HepG2 (cell line): ENCODE data around the gene USE1. TPM values are rescaled to one million over a fixed set of nuclear protein-coding genes. Genes with fewer than 3 reads are reported as not detected.
A peak's percentile ranks its signal among the peaks of the same experiment; 100 is the strongest.

ENCODE experiments used
- AGO1 ChIP-seq: fragments of 200-400 bp; formaldehyde crosslinking; IDR thresholded peaks from 2 replicates; pipeline ENCODE4 v1.6.1; 2017; ENCODE audit warnings: mild to moderate bottlenecking, low read depth, low read length, moderate library complexity; ENCODE audit not compliant: poor library complexity, severe bottlenecking
- CREB1 ChIP-seq, 2 experiments: fragments of 450-650 bp in 1 of 2; IDR thresholded peaks; 2 replicates each; pipeline ENCODE4 v1.6.1; 2016 to 2017; ENCODE audit warnings: control low read depth in 1 of 2, mild to moderate bottlenecking in 1 of 2, missing compliant biosample characterization in 1 of 2, missing genetic modification characterization in 1 of 2
- ETV6 ChIP-seq: sonication (generic); formaldehyde crosslinking; conservative IDR thresholded peaks from 2 replicates; pipeline ENCODE4 v1.4.0; 2020; ENCODE audit warnings: missing genetic modification reagents
- FOXO1 ChIP-seq: sonication (generic); formaldehyde crosslinking; IDR thresholded peaks from 2 replicates; pipeline ENCODE4 v1.4.0; 2020; ENCODE audit warnings: missing genetic modification reagents
- GABPB1 ChIP-seq: IDR thresholded peaks from 2 replicates; pipeline ENCODE4 v1.6.1; 2016; ENCODE audit warnings: mild to moderate bottlenecking, missing genetic modification reagents, moderate library complexity, missing compliant biosample characterization
- KAT7 ChIP-seq: IDR thresholded peaks from 2 replicates; pipeline ENCODE4 v1.6.1; 2018; ENCODE audit warnings: borderline replicate concordance, missing compliant biosample characterization
- MEF2D ChIP-seq: sonication (generic); formaldehyde crosslinking; IDR thresholded peaks from 2 replicates; pipeline ENCODE4 v1.5.1; 2020; ENCODE audit warnings: mild to moderate bottlenecking, missing genetic modification reagents
- PHF20 ChIP-seq: sonication (generic); formaldehyde crosslinking; IDR thresholded peaks from 2 replicates; pipeline ENCODE4 v1.5.0; 2020; ENCODE audit warnings: mild to moderate bottlenecking, missing genetic modification reagents
- RARA ChIP-seq: IDR thresholded peaks from 2 replicates; pipeline ENCODE4 v1.6.1; 2016; ENCODE audit warnings: missing genetic modification reagents, missing compliant biosample characterization
- RNF2 ChIP-seq: fragments of 450-650 bp; conservative IDR thresholded peaks from 2 replicates; pipeline ENCODE4 v1.6.1; 2016; ENCODE audit warnings: low read depth
- SALL2 ChIP-seq: sonication (generic); formaldehyde crosslinking; IDR thresholded peaks from 2 replicates; pipeline ENCODE4 v1.8.1; 2023; ENCODE audit warnings: mild to moderate bottlenecking, missing genetic modification reagents, inconsistent platforms
- SATB2 ChIP-seq: sonication (generic); formaldehyde crosslinking; IDR thresholded peaks from 2 replicates; pipeline ENCODE4 v1.5.0; 2020; ENCODE audit warnings: missing genetic modification reagents
- ZBTB38 ChIP-seq: sonication (generic); formaldehyde crosslinking; IDR thresholded peaks from 2 replicates; pipeline ENCODE4 v1.5.1; 2020; ENCODE audit warnings: mild to moderate bottlenecking, missing genetic modification reagents
- ZNF207 ChIP-seq: fragments of 450-650 bp; IDR thresholded peaks from 2 replicates; pipeline ENCODE4 v1.6.1; 2016; ENCODE audit warnings: antibody characterized with exemption, borderline replicate concordance
- ZNF235 ChIP-seq: sonication (generic); formaldehyde crosslinking; IDR thresholded peaks from 2 replicates; pipeline ENCODE4 v1.8.1; 2023; ENCODE audit warnings: mild to moderate bottlenecking, missing genetic modification reagents, borderline replicate concordance
- ZNF672 ChIP-seq: sonication (generic); formaldehyde crosslinking; IDR thresholded peaks from 2 replicates; pipeline ENCODE4 v1.8.1; 2022; ENCODE audit warnings: missing genetic modification reagents
- ZNF883 ChIP-seq: sonication (generic); formaldehyde crosslinking; IDR thresholded peaks from 2 replicates; pipeline ENCODE4 v1.5.1; 2020; ENCODE audit warnings: mild to moderate bottlenecking, missing genetic modification reagents; ENCODE audit errors: not compliant biosample characterization
- polyA plus RNA-seq, 8 experiments: library from polyadenylated mRNA; depleted of rRNA in 3 of 8; stranded (reverse) in 7 of 8; unstranded in 1 of 8; fragments of >200 nt; fragmentation: Illumina TruSeq in 4 of 8; extraction: Trizol in 4 of 8; gene quantifications; 2 replicates each; pipeline versions ENCODE4 v1.2.1 to v1.2.3, GENCODE V29; 2011 to 2016; ENCODE audit warnings: low read depth in 4 of 8, missing spikeins in 1 of 8, mixed read lengths in 1 of 8; ENCODE audit not compliant: insufficient read depth in 1 of 8
- total RNA-seq, 5 experiments: library from RNA; depleted of rRNA; stranded (reverse); fragments of >200 nt; fragmentation: Illumina TruSeq; extraction: Trizol; gene quantifications; 2 replicates each; pipeline ENCODE4 v1.2.3, GENCODE V29; 2016; ENCODE audit warnings: low read depth in 1 of 5
- TF ChIP-seq, protein P1 (sequence below): IDR thresholded peaks from 2 replicates; pipeline ENCODE4 v1.6.1; 2016; ENCODE audit warnings: mild to moderate bottlenecking, missing biosample characterization, missing genetic modification reagents
- TF ChIP-seq, protein P2 (sequence below): sonication (generic); formaldehyde crosslinking; IDR thresholded peaks from 2 replicates; pipeline ENCODE4 v1.4.0; 2020; ENCODE audit warnings: mild to moderate bottlenecking, missing genetic modification reagents
- TF ChIP-seq, protein P3 (sequence below): sonication (generic); formaldehyde crosslinking; IDR thresholded peaks from 2 replicates; pipeline ENCODE4 v1.4.0; 2020; ENCODE audit warnings: missing genetic modification reagents, borderline replicate concordance
- TF ChIP-seq, protein P4 (sequence below): sonication (generic); formaldehyde crosslinking; IDR thresholded peaks from 2 replicates; pipeline ENCODE4 v1.5.0; 2020; ENCODE audit warnings: mild to moderate bottlenecking, missing genetic modification reagents

The USE1 gene
- total and polyA plus RNA-seq, 2 of the 13 experiments (the other 11 are each of a cell fraction or from before 2014, with no cell fraction given) = 9.9 to 17.6 TPM

DNA sequence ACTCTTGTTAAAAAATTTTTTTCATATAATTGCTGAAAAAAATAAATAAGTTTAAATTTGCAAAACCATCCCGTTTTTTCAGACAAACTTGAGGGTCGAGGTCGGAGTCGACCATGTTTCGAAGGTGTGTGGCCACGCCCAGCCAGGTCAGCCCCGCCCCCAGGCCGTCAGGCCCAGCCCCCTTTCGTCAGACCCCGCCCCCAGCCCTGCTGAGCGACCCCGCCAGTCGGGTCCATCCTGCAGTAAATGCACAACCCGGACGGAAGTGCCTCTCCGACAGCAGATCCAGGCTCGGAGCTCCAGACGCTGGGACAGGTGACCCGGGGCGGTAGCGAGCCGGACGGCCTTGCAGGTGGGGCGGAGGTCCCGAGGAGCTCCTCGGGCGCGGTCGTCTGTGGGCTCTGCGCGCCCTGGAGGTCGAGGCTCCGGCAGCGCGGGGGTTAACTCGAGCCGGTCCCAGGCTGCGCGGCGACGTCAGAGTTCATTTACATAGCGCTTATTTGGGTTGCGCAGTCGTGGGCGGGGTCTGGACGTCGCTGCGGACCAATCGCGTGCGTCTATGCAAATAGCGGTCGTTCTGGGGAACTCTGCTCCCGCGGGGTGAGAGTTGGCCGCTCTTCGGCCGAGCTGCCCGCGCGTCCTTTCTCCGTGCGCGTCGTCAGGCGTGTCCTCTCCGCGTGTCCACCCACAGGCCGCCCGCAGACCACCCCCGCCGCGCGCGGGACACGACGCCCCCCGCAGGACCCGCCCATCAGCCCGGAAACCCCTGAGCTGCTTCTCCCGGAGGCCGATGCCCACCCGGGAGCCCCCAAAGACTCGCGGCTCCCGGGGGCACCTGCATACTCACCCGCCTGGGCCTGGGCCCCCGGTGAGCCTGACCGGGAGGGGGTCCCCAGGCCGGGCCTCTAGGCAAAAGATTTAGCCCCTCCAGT, 11.1 kb downstream of the USE1 start, which contains the start of gene OCEL1 (continued):
- TF ChIP-seq SALL2 = no peak; the same call in 1 of the 2 replicates
- TF ChIP-seq FOXO1 (CRISPR knock-in tag) = 0 out of 2 replicates have a peak, but pooled peaks have one; percentile 43
- TF ChIP-seq AGO1 = peak; percentile 26
- 0 out of 2 replicates have a peak, but pooled peaks have one; percentile 59 for TF ChIP-seq SATB2
- TF ChIP-seq, protein P1, sequence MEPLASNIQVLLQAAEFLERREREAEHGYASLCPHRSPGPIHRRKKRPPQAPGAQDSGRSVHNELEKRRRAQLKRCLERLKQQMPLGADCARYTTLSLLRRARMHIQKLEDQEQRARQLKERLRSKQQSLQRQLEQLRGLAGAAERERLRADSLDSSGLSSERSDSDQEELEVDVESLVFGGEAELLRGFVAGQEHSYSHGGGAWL (CRISPR knock-in tag) = peak; percentile 67
- TF ChIP-seq KAT7 (CRISPR knock-in tag) = peak; percentile 71; the same call in 1 of the 2 replicates
- TF ChIP-seq, protein P2, sequence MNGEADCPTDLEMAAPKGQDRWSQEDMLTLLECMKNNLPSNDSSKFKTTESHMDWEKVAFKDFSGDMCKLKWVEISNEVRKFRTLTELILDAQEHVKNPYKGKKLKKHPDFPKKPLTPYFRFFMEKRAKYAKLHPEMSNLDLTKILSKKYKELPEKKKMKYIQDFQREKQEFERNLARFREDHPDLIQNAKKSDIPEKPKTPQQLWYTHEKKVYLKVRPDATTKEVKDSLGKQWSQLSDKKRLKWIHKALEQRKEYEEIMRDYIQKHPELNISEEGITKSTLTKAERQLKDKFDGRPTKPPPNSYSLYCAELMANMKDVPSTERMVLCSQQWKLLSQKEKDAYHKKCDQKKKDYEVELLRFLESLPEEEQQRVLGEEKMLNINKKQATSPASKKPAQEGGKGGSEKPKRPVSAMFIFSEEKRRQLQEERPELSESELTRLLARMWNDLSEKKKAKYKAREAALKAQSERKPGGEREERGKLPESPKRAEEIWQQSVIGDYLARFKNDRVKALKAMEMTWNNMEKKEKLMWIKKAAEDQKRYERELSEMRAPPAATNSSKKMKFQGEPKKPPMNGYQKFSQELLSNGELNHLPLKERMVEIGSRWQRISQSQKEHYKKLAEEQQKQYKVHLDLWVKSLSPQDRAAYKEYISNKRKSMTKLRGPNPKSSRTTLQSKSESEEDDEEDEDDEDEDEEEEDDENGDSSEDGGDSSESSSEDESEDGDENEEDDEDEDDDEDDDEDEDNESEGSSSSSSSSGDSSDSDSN (CRISPR knock-in tag) = peak; percentile 86
- TF ChIP-seq MEF2D (CRISPR knock-in tag) = peak; percentile 62; the same call in 1 of the 2 replicates
- TF ChIP-seq ZNF672 (CRISPR knock-in tag) = no peak
- no peak for TF ChIP-seq ZNF207
- TF ChIP-seq RARA (CRISPR knock-in tag) = peak; percentile 66; the same call in 1 of the 2 replicates
- TF ChIP-seq PHF20 (CRISPR knock-in tag) = peak; percentile 63
- peak; percentile 91; the same call in 1 of the 2 replicates for TF ChIP-seq ZNF235
- TF ChIP-seq, protein P3, sequence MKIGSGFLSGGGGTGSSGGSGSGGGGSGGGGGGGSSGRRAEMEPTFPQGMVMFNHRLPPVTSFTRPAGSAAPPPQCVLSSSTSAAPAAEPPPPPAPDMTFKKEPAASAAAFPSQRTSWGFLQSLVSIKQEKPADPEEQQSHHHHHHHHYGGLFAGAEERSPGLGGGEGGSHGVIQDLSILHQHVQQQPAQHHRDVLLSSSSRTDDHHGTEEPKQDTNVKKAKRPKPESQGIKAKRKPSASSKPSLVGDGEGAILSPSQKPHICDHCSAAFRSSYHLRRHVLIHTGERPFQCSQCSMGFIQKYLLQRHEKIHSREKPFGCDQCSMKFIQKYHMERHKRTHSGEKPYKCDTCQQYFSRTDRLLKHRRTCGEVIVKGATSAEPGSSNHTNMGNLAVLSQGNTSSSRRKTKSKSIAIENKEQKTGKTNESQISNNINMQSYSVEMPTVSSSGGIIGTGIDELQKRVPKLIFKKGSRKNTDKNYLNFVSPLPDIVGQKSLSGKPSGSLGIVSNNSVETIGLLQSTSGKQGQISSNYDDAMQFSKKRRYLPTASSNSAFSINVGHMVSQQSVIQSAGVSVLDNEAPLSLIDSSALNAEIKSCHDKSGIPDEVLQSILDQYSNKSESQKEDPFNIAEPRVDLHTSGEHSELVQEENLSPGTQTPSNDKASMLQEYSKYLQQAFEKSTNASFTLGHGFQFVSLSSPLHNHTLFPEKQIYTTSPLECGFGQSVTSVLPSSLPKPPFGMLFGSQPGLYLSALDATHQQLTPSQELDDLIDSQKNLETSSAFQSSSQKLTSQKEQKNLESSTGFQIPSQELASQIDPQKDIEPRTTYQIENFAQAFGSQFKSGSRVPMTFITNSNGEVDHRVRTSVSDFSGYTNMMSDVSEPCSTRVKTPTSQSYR (CRISPR knock-in tag) = peak; percentile 10; the same call in 1 of the 2 replicates
- peak; percentile 48; the same call in 1 of the 2 replicates for TF ChIP-seq ZBTB38 (CRISPR knock-in tag)
- 0 out of 2 replicates have a peak, but pooled peaks have one; percentile 48 for TF ChIP-seq RNF2
- peak; percentile 50 for TF ChIP-seq ZNF883 (CRISPR knock-in tag)
- peak; percentile 86 for TF ChIP-seq CREB1 (IDR thresholded peaks at IDR 0.05)
- TF ChIP-seq CREB1 (CRISPR knock-in tag; IDR thresholded peaks at IDR 0.05) = peak; percentile 86
- TF ChIP-seq ETV6 (CRISPR knock-in tag) = no peak
- TF ChIP-seq, protein P4, sequence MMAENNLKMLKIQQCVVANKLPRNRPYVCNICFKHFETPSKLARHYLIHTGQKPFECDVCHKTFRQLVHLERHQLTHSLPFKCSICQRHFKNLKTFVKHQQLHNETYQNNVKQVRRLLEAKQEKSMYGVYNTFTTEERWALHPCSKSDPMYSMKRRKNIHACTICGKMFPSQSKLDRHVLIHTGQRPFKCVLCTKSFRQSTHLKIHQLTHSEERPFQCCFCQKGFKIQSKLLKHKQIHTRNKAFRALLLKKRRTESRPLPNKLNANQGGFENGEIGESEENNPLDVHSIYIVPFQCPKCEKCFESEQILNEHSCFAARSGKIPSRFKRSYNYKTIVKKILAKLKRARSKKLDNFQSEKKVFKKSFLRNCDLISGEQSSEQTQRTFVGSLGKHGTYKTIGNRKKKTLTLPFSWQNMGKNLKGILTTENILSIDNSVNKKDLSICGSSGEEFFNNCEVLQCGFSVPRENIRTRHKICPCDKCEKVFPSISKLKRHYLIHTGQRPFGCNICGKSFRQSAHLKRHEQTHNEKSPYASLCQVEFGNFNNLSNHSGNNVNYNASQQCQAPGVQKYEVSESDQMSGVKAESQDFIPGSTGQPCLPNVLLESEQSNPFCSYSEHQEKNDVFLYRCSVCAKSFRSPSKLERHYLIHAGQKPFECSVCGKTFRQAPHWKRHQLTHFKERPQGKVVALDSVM (CRISPR knock-in tag) = no peak
- TF ChIP-seq GABPB1 (CRISPR knock-in tag) = peak; percentile 86
